Esophagus muscularis mucosa (tissue), 4 donors: ENCODE measurements around the gene BLOC1S6. TPM values are rescaled to one million over a fixed set of nuclear protein-coding genes. Genes with fewer than 3 reads are reported as not detected.
A peak's percentile ranks its signal among the peaks of the same experiment; 100 is the strongest.

Experiments
- DNase-seq: peaks from one replicate; pipeline ENCODE4 v3.0.0-alpha.2; 2017; ENCODE audit errors: extremely low spot score
- H3K27ac ChIP-seq, 4 donors: fragments of 200-600 bp; sonication (generic); replicated peaks in 1 of 4; 1 replicate in 3 of 4; 2 replicates in 1 of 4; pipeline ENCODE4 v1.5.1; 2016 to 2019; ENCODE audit warnings: mild to moderate bottlenecking in 1 of 4
- H3K27me3 ChIP-seq, 4 donors: fragments of 200-600 bp; sonication (generic); one replicate each; pipeline versions ENCODE4 v1.5.1 to v1.6.0; 2016 to 2019
- H3K36me3 ChIP-seq, 4 donors: fragments of 200-600 bp; sonication (generic); one replicate each; pipeline ENCODE4 v1.5.1; 2016 to 2019
- H3K4me1 ChIP-seq, 4 donors: fragments of 200-600 bp; sonication (generic); one replicate each; pipeline ENCODE4 v1.5.1; 2016 to 2019
- H3K4me3 ChIP-seq, 4 donors: fragments of 200-600 bp; sonication (generic); 1 replicate in 2 of 4; 2 replicates in 2 of 4; pipeline ENCODE4 v1.5.1; 2016 to 2019; ENCODE audit warnings: mild to moderate bottlenecking in 4 of 4, moderate library complexity in 1 of 4
- H3K9me3 ChIP-seq, 4 donors: fragments of 200-600 bp; sonication (generic); 1 replicate in 3 of 4; 2 replicates in 1 of 4; pipeline ENCODE4 v1.5.1; 2016 to 2019
- CTCF ChIP-seq, 3 experiments: fragments of 200-600 bp in 2 of 3; fragments of 450-650 bp in 1 of 3; sonication (generic) in 2 of 3; IDR thresholded peaks; one replicate each; pipeline ENCODE4 v1.5.1; 2017 to 2019; ENCODE audit warnings: antibody characterized with exemption in 3 of 3, mild to moderate bottlenecking in 2 of 3, moderate library complexity in 1 of 3
- EP300 ChIP-seq: sonication (generic); formaldehyde crosslinking; IDR thresholded peaks from one replicate; pipeline ENCODE4 v1.6.1; 2017; ENCODE audit warnings: antibody characterized with exemption
- POLR2A ChIP-seq: fragments of 450-650 bp; IDR thresholded peaks from one replicate; pipeline ENCODE4 v1.6.1; 2017; ENCODE audit warnings: antibody characterized with exemption, moderate library complexity, mild to moderate bottlenecking, low read depth
- POLR2AphosphoS5 ChIP-seq, 2 donors: sonication (generic); formaldehyde crosslinking; IDR thresholded peaks; one replicate each; pipeline ENCODE4 v1.6.1; 2017; ENCODE audit warnings: antibody characterized with exemption in 2 of 2
- WGBS: methylation state at CpG from one replicate; pipeline ENCODE4 v1.1.5; 2018; 5-methylcytosine and 5-hydroxymethylcytosine counted together
- intact Hi-C: fragments of 100-400 bp; cut with DNase I; formaldehyde crosslinking; loops from one replicate; pipeline ENCODE4 v1.15.1; 2023
- total RNA-seq, 4 donors: library from RNA; depleted of rRNA; stranded (reverse); fragments of >200 nt; gene quantifications; one replicate each; pipeline versions ENCODE4 v1.1.0 to v1.2.1, GENCODE V29; 2016

The BLOC1S6 gene
- total RNA-seq, 4 donors from 2014 or later, result 37.5 to 58.1 (median 49.2) TPM

- intact Hi-C loops, result no loop called here
- DNase-seq, result no peak
- no peak overlapping the region for H3K4me3 ChIP-seq
- no peaks in the 10 kb centered on the region for H3K9me3 ChIP-seq
- WGBS, result 78% methylated on average over 3 of the region's 3 CpGs
- H3K36me3 ChIP-seq, result no peaks in the 10 kb centered on the region
- H3K4me1 ChIP-seq, result peaks cover 0 to 7% (median 0%) of the 10 kb centered on the region in 4 donors
- no peaks in the 10 kb centered on the region for H3K27me3 ChIP-seq
- TF ChIP-seq POLR2AphosphoS5 (IDR thresholded peaks at IDR 0.05) (no peak), EP300 (no peak), POLR2A (no peak), CTCF (IDR thresholded peaks at IDR 0.05) (no peak)
- no peak overlapping the region for H3K27ac ChIP-seq
Measured at GRCh38 chr15:45616901-45617323, 29.7 kb downstream of the BLOC1S6 start.

GRCh38 chr15:45618813-45619212, 31.6 kb downstream of the BLOC1S6 start:
- H3K4me1 ChIP-seq, result peaks cover 0 to 7% (median 0%) of the 10 kb centered on the region in 4 donors
- no peaks in the 10 kb centered on the region for H3K9me3 ChIP-seq
- H3K4me3 ChIP-seq, result no peak overlapping the region
- intact Hi-C loops, result no loop called here
- no peaks in the 10 kb centered on the region for H3K27me3 ChIP-seq
- no peak for TF ChIP-seq CTCF (IDR thresholded peaks at IDR 0.05)
- TF ChIP-seq POLR2A, result no peak
- TF ChIP-seq POLR2AphosphoS5 (IDR thresholded peaks at IDR 0.05), result no peak
- no peak for TF ChIP-seq EP300
- no peaks in the 10 kb centered on the region for H3K36me3 ChIP-seq
- no peak overlapping the region for H3K27ac ChIP-seq
- 91% methylated on average over 5 of the region's 5 CpGs for WGBS
- DNase-seq, result no peak

DNA sequence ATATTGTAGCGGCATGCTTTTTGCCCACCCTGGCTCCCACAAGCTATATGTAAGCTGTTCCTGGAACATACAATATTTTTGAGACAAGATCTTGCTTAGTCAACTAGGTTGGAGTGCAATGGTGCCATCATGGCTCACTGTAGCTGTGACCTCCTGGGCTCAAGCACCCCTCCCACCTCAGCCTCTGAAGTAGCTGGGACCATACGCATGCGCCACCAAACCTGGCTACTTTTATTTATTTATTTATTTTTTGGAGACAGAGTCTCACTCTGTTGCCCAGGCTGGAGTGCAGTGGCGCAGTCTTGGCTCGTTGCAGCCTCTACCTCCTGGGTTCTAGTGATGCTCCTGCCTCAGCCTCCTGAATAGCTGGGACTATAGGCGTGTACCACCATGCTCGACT, 41.0 kb downstream of the BLOC1S6 start:
- H3K36me3 ChIP-seq, result no peaks in the 10 kb centered on the region
- TF ChIP-seq CTCF (IDR thresholded peaks at IDR 0.05), result no peak
- TF ChIP-seq POLR2AphosphoS5 (IDR thresholded peaks at IDR 0.05), result no peak
- TF ChIP-seq EP300, result no peak
- no peak for TF ChIP-seq POLR2A

GRCh38 chr15:45630917-45631691, 43.9 kb downstream of the BLOC1S6 start:
- intact Hi-C loops, result loop anchor here (10.0 kb wide), 1 partner anchor 46 kb away; the partner anchor contains the start of gene BLOC1S6
- Histone ChIP-seq H3K27me3 (no peaks in the 10 kb centered on the region), H3K9me3 (peaks cover 0 to 17% (median 12%) of the 10 kb centered on the region in 4 donors), H3K4me3 (peak overlapping the region in 2 of 4 donors; percentile 10 to 16), H3K27ac (peak overlapping the region; percentile 24 to 47 (median 28)), H3K4me1 (peaks cover 5 to 18% (median 12%) of the 10 kb centered on the region in 4 donors), H3K36me3 (no peaks in the 10 kb centered on the region)
- DNase-seq, result no peak
- 77% methylated on average over 7 of the region's 7 CpGs for WGBS
- no peak for TF ChIP-seq CTCF (IDR thresholded peaks at IDR 0.05)
- no peak for TF ChIP-seq POLR2A
- TF ChIP-seq EP300, result no peak

More for the DNA sequence above, 41.0 kb downstream of the BLOC1S6 start:
- Histone ChIP-seq H3K9me3 (peaks cover 0 to 27% (median 20%) of the 10 kb centered on the region in 4 donors), H3K4me3 (no peak overlapping the region), H3K4me1 (peaks cover 0 to 5% (median 0%) of the 10 kb centered on the region in 4 donors), H3K27ac (no peak overlapping the region), H3K27me3 (no peaks in the 10 kb centered on the region)
- WGBS, result 86% methylated on average over 7 of the region's 7 CpGs
- DNase-seq, result no peak
- intact Hi-C loops, result no loop called here
